Stimulated activated CD4-positive, alpha-beta T cell treated with anti-CD3 and anti-CD28 coated beads, Interleukin-12 subunit alpha, Interleukin-12 subunit beta, amount 100 ng/mL, for 4 hours (primary cell): ENCODE results near the gene FGFR3.
A peak's percentile ranks its signal among the peaks of the same experiment; 100 is the strongest.

ENCODE experiments used
- DNase-seq: peaks from one replicate; pipeline ENCODE4 v3.0.0-alpha.2; 2020

Gene FGFR3

GRCh38 chr4:1792832-1793495 is at the start of gene FGFR3:
FGFR3 (plus strand) TSS chr4:1793293; CDS start chr4:1793935, 642 bp downstream.
- peak; percentile 53 for DNase-seq

GRCh38 chr4:1743551-1743950 is 49.5 kb upstream of the FGFR3 start:
- no peak for DNase-seq

- DNase-seq, result no peak
Observed at GRCh38 chr4:1743975-1744374, 49.1 kb upstream of the FGFR3 start.

- no peak for DNase-seq
Observed at GRCh38 chr4:1744552-1744951, 48.5 kb upstream of the FGFR3 start.

GRCh38 chr4:1745165-1745564 is 47.9 kb upstream of the FGFR3 start:
- DNase-seq, result no peak

GRCh38 chr4:1745697-1746096 is 47.4 kb upstream of the FGFR3 start:
- DNase-seq, result no peak

GRCh38 chr4:1746265-1746691 is 46.8 kb upstream of the FGFR3 start:
- DNase-seq, result peak; percentile 79

- no peak for DNase-seq
Observed at GRCh38 chr4:1746919-1747602, 46.0 kb upstream of the FGFR3 start.

- DNase-seq, result no peak
Observed at GRCh38 chr4:1747603-1747967, 45.5 kb upstream of the FGFR3 start.

GRCh38 chr4:1748465-1748995 is 44.6 kb upstream of the FGFR3 start:
- DNase-seq, result peak; percentile 77

GRCh38 chr4:1749370-1749769 is 43.7 kb upstream of the FGFR3 start:
- DNase-seq, result no peak

GRCh38 chr4:1749826-1750225 is 43.3 kb upstream of the FGFR3 start:
- no peak for DNase-seq

- DNase-seq, result no peak
Observed at GRCh38 chr4:1750381-1751154, 42.5 kb upstream of the FGFR3 start.

GRCh38 chr4:1751155-1751918 is 41.8 kb upstream of the FGFR3 start:
- no peak for DNase-seq

GRCh38 chr4:1751919-1752283 is 41.2 kb upstream of the FGFR3 start:
- no peak for DNase-seq

- no peak for DNase-seq
Observed at GRCh38 chr4:1752284-1753041, 40.6 kb upstream of the FGFR3 start.

- no peak for DNase-seq
Observed at GRCh38 chr4:1753294-1753696, 39.8 kb upstream of the FGFR3 start.

- DNase-seq, result no peak
Observed at GRCh38 chr4:1753697-1754311, 39.3 kb upstream of the FGFR3 start.

- no peak for DNase-seq
Observed at GRCh38 chr4:1754336-1754735, 38.8 kb upstream of the FGFR3 start.

- DNase-seq, result no peak
Observed at GRCh38 chr4:1755297-1755696, 37.8 kb upstream of the FGFR3 start.

- no peak for DNase-seq
Observed at GRCh38 chr4:1756079-1756478, 37.0 kb upstream of the FGFR3 start.
